NCI-H446 treated with DMSO at 0.1 percent for 48 hours (cell line): Measurements from ENCODE around the gene C10orf90.
"Not testable (repeated sequence)": the region's sequence is repeated elsewhere in the genome, so short reads cannot be mapped to it uniquely, and the experiment has no call there.

Experiments
- DNase-seq: peaks from one replicate; lab custom pipeline; 2025; lab: John Stamatoyannopoulos, UW

The C10orf90 gene

GRCh38 chr10:126584836-126585235 lies 85.7 kb downstream of the C10orf90 start:
- DNase-seq = no peak

DNA sequence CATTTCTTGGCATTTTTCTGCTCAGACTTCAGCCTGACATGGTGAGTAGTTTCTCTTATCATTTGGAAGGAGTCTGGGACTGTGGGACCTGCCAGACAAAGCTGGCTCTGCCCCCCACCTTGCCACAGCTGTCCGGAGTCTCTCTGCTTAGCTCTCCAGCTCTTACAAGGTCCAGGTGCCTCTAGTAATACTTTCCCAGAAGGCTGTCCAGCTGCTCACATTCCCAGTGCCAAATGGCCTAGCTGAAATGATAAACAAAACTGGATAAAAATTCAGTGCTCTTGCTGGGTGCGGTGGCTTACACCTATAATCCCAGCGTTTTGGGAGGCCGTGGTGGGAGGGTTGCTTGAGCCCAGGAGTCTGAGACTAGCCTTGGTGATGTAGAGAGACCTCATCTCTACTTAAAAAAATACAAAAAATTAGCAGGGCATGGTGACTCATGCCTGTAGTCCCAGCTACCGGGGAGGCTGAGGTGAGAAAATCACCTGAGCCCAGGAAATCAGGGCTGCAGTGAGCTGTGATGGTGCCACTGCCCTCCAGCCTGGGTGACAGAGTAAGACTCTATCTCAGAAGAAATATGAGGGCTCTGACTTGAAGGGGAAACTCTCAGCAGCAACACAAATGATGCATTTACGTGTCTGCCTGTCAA lies 86.8 kb downstream of the C10orf90 start:
- DNase-seq = no peak

GRCh38 chr10:126581648-126582046 lies 88.8 kb downstream of the C10orf90 start:
- no peak for DNase-seq

DNA sequence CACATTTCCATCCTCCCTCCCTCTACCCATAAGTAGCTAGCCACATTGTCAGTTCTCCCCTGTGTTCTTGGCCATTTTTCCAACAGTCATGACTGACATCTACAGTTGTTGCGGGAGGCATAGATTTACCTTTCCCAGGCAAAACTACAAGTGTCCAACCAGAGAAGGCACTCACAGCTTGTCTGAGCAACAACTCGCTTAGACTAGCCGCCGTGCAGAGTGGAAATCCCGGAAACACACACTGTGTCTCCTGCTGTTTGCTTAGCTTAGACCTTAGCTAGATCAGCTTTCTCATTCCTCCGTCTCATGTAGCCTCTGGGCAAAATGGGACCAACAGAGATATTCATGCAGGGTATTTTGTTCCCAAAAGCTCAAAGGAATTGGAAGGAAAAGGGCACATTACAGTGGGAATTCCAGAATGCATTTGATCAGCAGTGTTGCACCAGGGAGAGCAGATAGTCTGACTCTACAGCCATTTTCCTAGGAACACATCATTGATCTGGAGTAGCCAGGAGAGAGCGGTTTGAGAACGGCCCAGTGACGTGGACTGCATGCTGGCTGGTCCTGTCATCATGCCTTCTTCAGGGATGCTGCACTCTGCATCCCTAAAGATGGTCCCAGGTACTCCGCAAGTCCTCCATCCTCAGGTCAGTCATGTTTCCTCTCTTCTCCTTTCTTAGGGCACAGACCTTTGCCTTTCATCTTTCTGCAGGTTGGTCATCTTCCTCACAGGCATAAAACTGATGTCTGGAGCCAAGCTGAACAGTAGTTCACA lies 89.4 kb downstream of the C10orf90 start:
- DNase-seq = no peak

GRCh38 chr10:126576336-126576735 lies 94.2 kb downstream of the C10orf90 start:
- no peak for DNase-seq

- DNase-seq = no peak
Measured at GRCh38 chr10:126570621-126571602, 99.6 kb downstream of the C10orf90 start.

DNA sequence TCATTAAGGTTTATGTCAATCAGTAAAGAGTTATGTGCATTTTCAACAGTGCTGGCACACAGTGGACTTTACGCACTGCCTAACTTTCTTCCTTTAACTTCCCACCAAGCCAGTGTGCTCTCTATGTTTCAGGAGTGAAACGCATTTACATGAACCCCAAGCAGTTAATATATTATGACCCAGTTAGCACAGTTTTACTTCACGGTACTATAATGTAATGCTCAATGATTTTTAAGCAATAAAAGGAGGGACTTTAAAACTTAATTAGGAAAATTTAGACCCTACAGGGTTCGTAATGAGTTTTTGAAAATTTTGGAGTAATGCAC lies 100.3 kb downstream of the C10orf90 start:
- no peak for DNase-seq

DNA sequence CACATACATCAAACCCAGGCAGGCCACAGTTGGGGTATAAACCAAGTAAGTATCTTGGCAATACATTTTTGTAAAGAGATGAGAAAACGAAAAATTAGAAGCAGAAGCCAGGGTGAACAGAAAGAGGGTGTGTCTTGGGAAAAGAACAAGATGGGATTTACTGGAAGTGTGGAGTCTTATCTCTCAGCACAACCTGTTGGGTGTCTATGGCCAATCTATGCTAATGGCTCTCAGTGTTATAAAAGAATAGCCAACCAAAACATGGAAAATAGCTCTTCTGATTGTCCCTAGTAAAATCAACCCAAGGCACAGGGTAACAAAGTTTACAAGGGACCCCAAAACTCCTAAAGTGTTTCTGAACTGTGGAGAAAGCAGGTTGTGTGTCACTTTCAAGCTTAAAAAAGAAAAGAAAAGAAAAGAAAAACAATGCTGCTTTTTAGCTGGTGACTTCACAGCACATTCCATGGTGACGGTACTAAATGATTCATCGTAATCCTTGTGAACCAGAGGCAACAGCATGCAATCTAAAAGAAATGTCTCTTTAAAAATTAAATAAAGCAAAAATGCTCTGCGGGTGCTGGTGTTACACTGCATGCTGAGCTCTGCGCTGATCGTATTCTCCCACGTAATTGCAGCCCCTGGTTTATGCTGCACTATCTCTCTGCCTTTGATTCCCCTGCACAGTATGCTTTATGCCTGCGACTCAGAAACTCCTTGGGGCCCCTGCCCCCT lies 100.8 kb downstream of the C10orf90 start:
- DNase-seq = no peak

GRCh38 chr10:126568809-126569385 lies 101.6 kb downstream of the C10orf90 start:
- no peak for DNase-seq

DNA sequence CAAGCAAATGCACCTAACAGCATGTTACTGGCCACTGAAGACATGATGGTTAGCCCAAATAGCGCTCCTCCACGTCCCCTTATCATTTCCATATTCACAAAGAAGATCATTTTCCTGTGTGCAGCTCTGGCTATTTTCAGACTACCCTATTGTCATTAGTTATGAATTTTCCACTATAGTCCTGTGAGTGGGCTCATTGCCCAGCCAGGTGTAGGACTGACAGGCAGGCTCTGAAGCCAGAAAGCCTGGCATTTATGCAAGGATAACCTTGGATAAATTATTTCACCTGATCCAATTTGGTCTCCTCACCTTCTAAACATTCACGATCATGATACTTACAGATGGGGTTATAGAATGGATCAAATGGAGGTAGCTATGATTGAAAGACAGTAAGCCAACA lies 104.6 kb downstream of the C10orf90 start:
- DNase-seq = no peak

- DNase-seq = no peak
Measured at GRCh38 chr10:126565441-126565840, 105.1 kb downstream of the C10orf90 start.

DNA sequence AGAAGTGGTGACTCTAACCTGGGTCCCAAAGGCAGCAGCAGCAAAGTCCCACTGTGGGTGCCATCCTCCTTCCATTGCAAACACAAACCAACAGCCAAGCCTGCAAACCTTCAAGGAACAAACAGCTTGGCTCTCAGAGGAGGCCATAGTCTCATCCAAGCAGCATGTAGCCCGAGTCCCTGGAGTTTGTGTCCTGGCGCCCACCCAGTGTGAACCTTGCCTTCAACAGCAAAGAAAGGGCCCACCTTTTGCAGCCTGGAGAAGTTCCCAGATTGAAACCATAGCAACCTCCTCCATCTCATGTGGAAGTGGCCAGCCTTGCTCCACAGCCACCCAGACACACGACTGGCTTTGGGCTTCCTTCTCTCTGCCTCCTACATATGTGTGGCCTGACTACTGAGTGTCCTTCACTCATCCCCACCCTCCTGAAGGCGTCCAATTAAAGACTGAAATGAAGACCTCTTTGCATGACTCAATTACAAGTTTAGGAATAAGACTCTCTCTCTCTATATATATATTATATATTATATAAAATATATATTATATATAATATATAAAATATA lies 106.1 kb downstream of the C10orf90 start:
- DNase-seq = no peak

GRCh38 chr10:126563361-126563760 lies 107.1 kb downstream of the C10orf90 start:
- DNase-seq = no peak

GRCh38 chr10:126561921-126562680 lies 108.4 kb downstream of the C10orf90 start:
- DNase-seq = no peak

GRCh38 chr10:126561294-126561920 lies 109.1 kb downstream of the C10orf90 start:
- DNase-seq = no peak

- DNase-seq = no peak
Measured at GRCh38 chr10:126558881-126559280, 111.6 kb downstream of the C10orf90 start.

DNA sequence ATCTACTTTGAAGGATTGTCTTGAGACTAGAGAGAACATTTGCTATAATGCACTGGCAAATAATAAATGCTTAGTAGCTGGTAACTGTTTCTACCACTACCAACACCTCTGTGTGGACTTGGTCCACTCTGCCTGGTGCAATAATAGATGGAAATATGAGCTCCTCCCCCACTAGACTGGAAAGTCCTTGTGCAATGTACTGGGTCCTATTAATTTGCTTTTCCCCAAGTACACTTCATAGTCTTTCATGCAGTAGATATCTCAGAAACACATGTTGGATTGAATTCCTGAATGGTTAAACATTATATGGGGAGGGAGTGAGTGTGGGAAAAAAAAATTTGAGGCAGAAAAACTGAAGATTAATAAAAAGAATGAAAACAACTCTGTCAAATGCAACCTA lies 119.3 kb downstream of the C10orf90 start:
- no peak for DNase-seq

DNA sequence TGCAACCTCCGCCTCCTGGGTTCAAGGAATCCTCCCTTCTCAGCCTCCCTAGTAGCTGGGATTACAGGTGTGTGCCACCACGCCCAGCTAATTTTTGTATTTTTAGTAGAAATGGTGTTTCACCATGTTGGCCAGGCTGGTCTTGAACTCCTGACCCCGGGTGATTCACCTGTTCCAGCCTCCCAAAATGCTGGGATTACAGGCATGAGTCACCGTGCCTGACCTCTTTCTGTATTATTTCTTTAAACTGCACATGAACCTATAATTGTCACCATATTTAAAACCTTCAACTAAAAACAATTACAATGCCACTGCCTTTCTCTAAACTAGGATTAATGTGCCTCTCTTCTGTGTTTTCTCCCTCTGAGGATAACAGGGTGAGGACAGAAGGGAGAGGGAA lies 119.9 kb downstream of the C10orf90 start:
- DNase-seq = not testable (repeated sequence)

DNA sequence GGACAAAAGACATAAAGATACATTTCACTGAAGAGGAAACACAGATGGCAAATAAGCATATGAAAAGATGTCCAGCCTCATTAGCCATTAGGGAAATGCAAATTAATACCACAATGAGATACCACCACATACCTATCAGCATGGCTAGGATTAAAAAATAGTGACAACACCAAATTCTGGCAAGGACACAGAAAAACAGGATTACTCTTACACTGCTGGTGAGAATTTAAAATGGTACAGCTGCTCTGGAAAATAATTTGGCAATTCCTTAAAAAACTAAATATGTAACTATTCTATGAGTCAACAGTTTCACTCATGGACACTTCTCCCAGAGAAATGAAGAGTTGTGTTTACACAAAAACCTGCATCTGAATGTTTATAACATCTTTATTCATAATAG lies 121.1 kb downstream of the C10orf90 start:
- DNase-seq = no peak

DNA sequence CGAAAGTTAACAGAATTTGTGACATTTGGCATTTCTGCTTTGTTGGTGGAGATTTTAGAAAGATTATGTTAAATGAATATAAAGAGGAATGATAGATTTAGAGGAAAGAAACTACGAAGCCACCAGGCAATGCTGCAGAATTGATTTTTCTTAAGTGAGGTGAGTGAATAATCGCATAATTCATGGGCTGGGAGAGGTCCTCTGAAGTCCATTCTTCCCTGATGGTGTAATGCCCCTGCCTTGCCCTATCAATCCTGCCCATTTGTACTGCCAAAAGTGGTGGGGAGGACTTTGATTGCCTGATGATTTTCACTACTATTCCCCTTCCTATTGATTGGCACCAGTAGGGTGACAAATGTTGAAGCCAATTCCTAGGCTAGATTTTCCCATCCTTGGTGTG lies 125.9 kb downstream of the C10orf90 start:
- DNase-seq = no peak
